Gastroesophageal sphincter (tissue), 4 donors: Measurements from ENCODE around the gene MOB3A. TPM values are rescaled to one million over a fixed set of nuclear protein-coding genes. Genes with fewer than 3 reads are reported as not detected.

ENCODE experiments used
- ATAC-seq: fragments of 150-250 bp; one replicate; pipeline ENCODE4 v1.9.1; 2016; ENCODE audit warnings: mild to moderate bottlenecking, moderate library complexity
- H3K27ac ChIP-seq, 4 donors: fragments of 200-600 bp; sonication (generic) in 3 of 4; 1 replicate in 3 of 4; 2 replicates in 1 of 4; pipeline ENCODE4 v1.5.1; 2016 to 2019
- H3K27me3 ChIP-seq: fragments of 200-600 bp; sonication (generic); one replicate; pipeline ENCODE4 v1.5.1; 2019
- H3K36me3 ChIP-seq, 2 donors: fragments of 200-600 bp; sonication (generic); one replicate each; pipeline ENCODE4 v1.5.1; 2019; ENCODE audit warnings: control low read depth in 1 of 2
- H3K4me1 ChIP-seq, 3 donors: fragments of 200-600 bp; sonication (generic); 1 replicate in 2 of 3; 2 replicates in 1 of 3; pipeline ENCODE4 v1.5.1; 2016 to 2019; ENCODE audit warnings: control low read depth in 2 of 3
- H3K4me3 ChIP-seq, 2 donors: fragments of 200-600 bp; sonication (generic); one replicate each; pipeline ENCODE4 v1.5.1; 2019; ENCODE audit warnings: mild to moderate bottlenecking in 1 of 2, moderate library complexity in 1 of 2
- H3K9me3 ChIP-seq, 3 donors: fragments of 200-600 bp; sonication (generic); one replicate each; pipeline ENCODE4 v1.5.1; 2017 to 2019; ENCODE audit warnings: control low read depth in 2 of 3
- EP300 ChIP-seq: sonication (generic); formaldehyde crosslinking; IDR thresholded peaks from one replicate; pipeline ENCODE4 v1.6.1; 2017; ENCODE audit warnings: antibody characterized with exemption, mild to moderate bottlenecking
- POLR2A ChIP-seq, 2 donors: fragments of 450-650 bp; IDR thresholded peaks; one replicate each; pipeline ENCODE4 v1.6.1; 2017; ENCODE audit warnings: antibody characterized with exemption in 2 of 2, mild to moderate bottlenecking in 2 of 2, moderate library complexity in 1 of 2
- POLR2AphosphoS5 ChIP-seq: sonication (generic); formaldehyde crosslinking; IDR thresholded peaks from one replicate; pipeline ENCODE4 v1.6.1; 2017; ENCODE audit warnings: antibody characterized with exemption
- WGBS, 2 donors: methylation state at CpG; one replicate each; pipeline ENCODE4 v1.1.5; 2018; ENCODE audit warnings: low coverage in 1 of 2; 5-methylcytosine and 5-hydroxymethylcytosine counted together
- total RNA-seq, 4 donors: library from RNA; depleted of rRNA; stranded (reverse); fragments of >200 nt; gene quantifications; one replicate each; pipeline ENCODE4 v1.1.0, GENCODE V29; 2016
- TF ChIP-seq, protein P1 (sequence below), 4 experiments: fragments of 200-600 bp in 2 of 4; fragments of 450-650 bp in 2 of 4; sonication (generic) in 1 of 4; IDR thresholded peaks; one replicate each; pipeline ENCODE4 v1.5.1; 2017 to 2019; ENCODE audit warnings: antibody characterized with exemption in 4 of 4, mild to moderate bottlenecking in 2 of 4, moderate library complexity in 2 of 4

Gene MOB3A
- total RNA-seq, 4 donors from 2014 or later, result 29.0 to 69.9 (median 38.6) TPM

DNA sequence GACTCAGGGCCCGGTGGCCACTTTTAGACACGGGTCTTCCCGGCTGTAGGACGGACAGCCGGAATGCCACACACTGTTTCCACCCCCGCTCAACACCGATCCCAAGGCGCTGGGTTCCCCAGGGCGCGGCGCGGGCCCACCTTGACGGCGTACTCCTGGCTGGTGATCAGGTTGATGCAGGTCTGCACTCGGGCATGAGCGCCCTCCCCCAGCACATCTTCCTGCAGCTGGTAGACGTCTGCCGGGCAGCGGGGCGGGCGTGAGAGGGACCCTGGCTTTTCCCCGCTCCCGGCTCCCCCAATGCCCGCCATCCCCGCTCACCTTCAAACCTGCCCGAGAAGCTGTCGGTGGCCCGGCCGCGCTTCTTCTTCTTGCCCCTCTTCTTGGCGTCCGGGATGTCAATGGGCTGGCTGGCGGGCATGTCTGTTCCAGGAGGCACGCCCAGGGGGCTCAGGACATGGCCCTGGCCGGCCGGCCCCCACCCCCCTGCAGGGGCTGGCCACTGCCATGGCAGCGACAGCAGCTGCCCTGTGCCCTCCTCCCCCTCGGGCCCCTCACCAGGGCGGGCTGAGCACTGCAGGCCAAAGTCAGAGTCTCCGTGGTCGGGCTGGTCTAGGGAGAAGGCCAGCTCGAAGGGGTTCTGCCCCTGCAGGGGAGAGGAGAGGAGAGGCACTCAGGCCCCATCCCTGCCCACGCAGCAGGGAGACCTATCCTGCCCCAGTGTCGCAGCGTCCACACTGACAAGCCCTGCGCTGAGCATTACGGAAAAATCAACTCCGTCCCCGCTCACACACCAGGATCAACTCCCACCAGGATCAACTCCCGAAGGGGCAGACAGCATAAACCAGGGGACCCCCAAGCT, 49.8 kb downstream of the MOB3A start:
- peaks cover 9 to 87% (median 76%) of the 10 kb centered on the region in 3 donors for H3K4me1 ChIP-seq
- H3K4me3 ChIP-seq, result peak overlapping the region in 1 of 2 donors; percentile 100
- peaks cover 0 to 72% of the 10 kb centered on the region in 2 donors for H3K36me3 ChIP-seq
- 40 to 70% methylated on average over 1 to 2 of the region's 50 CpGs for WGBS, 2 donors
- H3K9me3 ChIP-seq, result no peaks in the 10 kb centered on the region
- no peaks in the 10 kb centered on the region for H3K27me3 ChIP-seq
- peak overlapping the region in 3 of 4 donors; percentile 99 to 100 (median 99) for H3K27ac ChIP-seq
- no peak for ATAC-seq
- TF ChIP-seq POLR2A (IDR thresholded peaks at IDR 0.05) (no peak), EP300 (no peak), POLR2AphosphoS5 (no peak)
- TF ChIP-seq, protein P1, sequence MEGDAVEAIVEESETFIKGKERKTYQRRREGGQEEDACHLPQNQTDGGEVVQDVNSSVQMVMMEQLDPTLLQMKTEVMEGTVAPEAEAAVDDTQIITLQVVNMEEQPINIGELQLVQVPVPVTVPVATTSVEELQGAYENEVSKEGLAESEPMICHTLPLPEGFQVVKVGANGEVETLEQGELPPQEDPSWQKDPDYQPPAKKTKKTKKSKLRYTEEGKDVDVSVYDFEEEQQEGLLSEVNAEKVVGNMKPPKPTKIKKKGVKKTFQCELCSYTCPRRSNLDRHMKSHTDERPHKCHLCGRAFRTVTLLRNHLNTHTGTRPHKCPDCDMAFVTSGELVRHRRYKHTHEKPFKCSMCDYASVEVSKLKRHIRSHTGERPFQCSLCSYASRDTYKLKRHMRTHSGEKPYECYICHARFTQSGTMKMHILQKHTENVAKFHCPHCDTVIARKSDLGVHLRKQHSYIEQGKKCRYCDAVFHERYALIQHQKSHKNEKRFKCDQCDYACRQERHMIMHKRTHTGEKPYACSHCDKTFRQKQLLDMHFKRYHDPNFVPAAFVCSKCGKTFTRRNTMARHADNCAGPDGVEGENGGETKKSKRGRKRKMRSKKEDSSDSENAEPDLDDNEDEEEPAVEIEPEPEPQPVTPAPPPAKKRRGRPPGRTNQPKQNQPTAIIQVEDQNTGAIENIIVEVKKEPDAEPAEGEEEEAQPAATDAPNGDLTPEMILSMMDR (IDR thresholded peaks at IDR 0.05), result no peak

DNA sequence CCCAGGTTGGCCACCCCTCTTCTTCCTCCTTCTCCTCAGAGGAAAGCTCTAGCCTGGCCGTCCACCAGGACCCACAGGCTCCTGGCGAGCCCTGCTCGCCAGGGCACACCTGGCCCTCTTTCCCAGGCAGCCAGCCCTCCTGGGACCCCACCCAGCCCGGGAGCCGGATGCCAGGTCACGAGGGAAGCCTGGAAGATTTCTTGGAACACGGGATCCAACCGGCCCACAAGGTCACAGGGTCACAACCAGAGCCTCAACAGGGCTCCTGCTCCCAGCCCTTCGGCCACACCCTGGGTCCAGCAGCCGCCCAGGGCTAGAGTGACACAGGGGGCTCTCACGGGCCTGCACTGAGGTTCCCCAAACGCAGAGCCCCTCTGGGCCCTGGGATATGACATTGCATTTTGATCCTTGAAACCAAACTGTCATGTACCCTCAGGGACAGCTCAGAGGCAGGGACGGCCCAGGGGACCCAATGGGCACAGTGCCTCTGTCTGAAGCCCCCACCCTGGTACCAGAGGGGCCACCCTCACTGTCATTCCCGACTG, 50.6 kb downstream of the MOB3A start:
- peaks cover 9 to 93% (median 80%) of the 10 kb centered on the region in 3 donors for H3K4me1 ChIP-seq
- 60% methylated on average over 3 of the region's 14 CpGs; no CpG with 5 or more reads in 1 of the 2 donors for WGBS, 2 donors
- H3K27ac ChIP-seq, result peak overlapping the region in 3 of 4 donors; percentile 99 to 100 (median 99)
- TF ChIP-seq, protein P1 (IDR thresholded peaks at IDR 0.05), result no peak
- TF ChIP-seq POLR2A (IDR thresholded peaks at IDR 0.05) (no peak), POLR2AphosphoS5 (no peak), EP300 (no peak)
- H3K36me3 ChIP-seq, result peaks cover 0 to 79% of the 10 kb centered on the region in 2 donors
- H3K4me3 ChIP-seq, result no peak overlapping the region
- H3K27me3 ChIP-seq, result no peaks in the 10 kb centered on the region
- no peak for ATAC-seq
- H3K9me3 ChIP-seq, result no peaks in the 10 kb centered on the region

DNA sequence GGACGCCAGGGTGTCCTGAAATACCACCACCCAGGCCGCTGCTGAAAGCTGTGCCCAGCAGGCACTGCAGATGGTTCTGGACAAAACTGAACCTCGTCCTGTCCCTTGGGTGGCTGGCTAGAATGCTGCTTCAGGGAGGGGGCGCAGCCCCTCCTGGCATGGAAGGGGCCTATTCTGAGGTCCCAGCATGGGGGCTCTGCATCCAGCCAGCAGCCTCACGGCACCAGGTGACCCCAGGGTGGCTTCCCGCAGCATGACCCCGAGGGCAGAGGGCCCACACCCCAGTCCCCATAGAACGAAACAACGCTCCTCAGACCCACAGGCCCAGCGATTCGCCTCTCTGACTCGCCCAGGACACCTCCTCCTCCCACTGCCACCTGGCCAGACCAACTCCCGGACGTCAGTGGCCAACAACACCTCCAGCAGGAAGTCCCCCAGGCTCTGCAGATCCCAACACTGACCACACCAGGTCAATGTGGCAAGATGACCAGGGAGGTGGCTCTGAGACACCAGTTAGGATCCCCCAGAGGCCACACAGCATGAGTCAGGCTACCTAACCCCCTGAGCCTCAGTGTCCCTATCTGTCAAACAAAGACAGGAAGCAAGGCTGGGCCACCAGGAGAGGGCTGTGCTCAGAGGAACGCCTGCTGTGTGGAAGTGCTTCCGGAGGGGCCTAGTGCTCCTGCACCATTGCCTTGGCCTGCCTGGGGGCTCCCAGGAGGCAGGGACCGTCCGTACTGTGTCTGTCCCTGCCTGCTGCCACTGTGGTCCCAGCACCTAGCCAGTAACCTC, 51.2 kb downstream of the MOB3A start:
- peak overlapping the region in 3 of 4 donors; percentile 99 to 100 (median 99) for H3K27ac ChIP-seq
- H3K4me3 ChIP-seq, result no peak overlapping the region
- TF ChIP-seq POLR2A (IDR thresholded peaks at IDR 0.05) (no peak), EP300 (no peak), POLR2AphosphoS5 (no peak)
- TF ChIP-seq, protein P1 (IDR thresholded peaks at IDR 0.05), result no peak
- peaks cover 0 to 85% of the 10 kb centered on the region in 2 donors for H3K36me3 ChIP-seq
- H3K4me1 ChIP-seq, result peaks cover 9 to 99% (median 83%) of the 10 kb centered on the region in 3 donors
- no peaks in the 10 kb centered on the region for H3K9me3 ChIP-seq
- no peaks in the 10 kb centered on the region for H3K27me3 ChIP-seq
- WGBS, 2 donors, result 70% methylated on average over 3 of the region's 18 CpGs; no CpG with 5 or more reads in 1 of the 2 donors
- ATAC-seq, result no peak

DNA sequence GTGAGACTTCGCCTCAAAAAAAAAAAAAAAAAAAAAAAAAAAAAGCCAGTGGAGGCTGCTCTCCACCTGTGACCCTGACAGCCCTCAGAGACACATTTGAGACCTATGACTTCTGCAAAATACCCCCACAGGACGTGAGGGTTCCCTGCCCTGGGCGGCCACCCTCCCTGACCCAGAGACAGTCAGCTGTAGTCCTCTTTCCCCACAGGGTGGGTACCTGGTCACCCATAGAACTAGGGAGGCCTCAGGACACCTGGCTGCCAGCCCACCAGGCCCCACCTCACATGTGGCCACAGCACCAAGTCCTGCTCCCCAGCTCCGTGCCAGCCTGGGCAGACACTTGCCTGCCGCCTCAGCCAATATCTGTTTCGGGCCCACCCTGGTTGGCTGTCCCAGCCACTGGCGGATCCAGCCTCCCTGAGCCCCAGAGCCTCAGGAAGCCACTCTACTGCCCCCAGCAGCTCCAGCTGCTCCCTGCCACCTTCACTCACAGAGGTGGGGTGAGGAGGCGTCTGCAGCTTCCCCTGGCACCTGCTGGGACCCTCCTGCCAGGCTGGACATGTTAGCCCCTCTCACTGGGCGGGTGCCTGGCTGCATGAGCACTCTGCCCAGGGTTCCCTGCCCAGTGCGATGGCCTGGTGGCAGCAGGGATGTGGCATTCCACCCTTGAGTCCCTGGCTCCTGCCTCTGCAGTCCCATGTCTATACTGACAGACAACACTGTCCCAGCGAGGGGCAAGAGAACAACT, 52.0 kb downstream of the MOB3A start:
- WGBS, 2 donors, result 65% methylated on average over 2 of the region's 11 CpGs; no CpG with 5 or more reads in 1 of the 2 donors
- Histone ChIP-seq H3K27me3 (no peaks in the 10 kb centered on the region), H3K4me1 (peaks cover 9 to 100% (median 79%) of the 10 kb centered on the region in 3 donors), H3K4me3 (no peak overlapping the region), H3K9me3 (no peaks in the 10 kb centered on the region), H3K27ac (peak overlapping the region in 3 of 4 donors; percentile 99 to 100 (median 99)), H3K36me3 (peaks cover 0 to 89% of the 10 kb centered on the region in 2 donors)
- ATAC-seq, result no peak
- TF ChIP-seq POLR2AphosphoS5 (no peak), EP300 (no peak), POLR2A (IDR thresholded peaks at IDR 0.05) (no peak)
- TF ChIP-seq, protein P1 (IDR thresholded peaks at IDR 0.05), result no peak
